ENCODE measurements around the gene CYP4F12. TPM values are rescaled to one million over a fixed set of nuclear protein-coding genes. Genes with fewer than 3 reads are reported as not detected.
A peak's percentile ranks its signal among the peaks of the same experiment; 100 is the strongest.
"Not testable (repeated sequence)": the region's sequence is repeated elsewhere in the genome, so short reads cannot be mapped to it uniquely, and the experiment has no call there.

Gene CYP4F12
- total RNA-seq, 1 donor from 2014 or later = 98.6 TPM

DNA sequence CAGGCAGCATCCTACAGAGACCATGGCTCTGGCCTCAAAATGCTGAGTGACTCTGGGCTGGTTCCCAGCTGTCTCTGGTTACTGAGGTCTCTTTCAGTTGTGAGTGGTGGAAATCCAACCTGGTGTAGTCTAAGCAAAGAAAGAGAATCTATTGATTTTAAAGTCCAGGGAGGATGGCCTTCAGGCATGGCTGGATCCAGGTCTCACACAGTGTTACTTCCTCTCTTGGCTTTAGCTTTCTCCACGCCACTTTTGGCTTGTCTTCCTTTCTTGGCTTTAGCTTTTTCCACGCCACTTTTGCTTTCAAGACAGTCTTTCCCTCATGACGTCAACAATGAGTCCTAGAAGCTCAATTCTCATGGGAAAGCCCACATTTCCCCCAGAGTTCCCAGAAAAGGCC is 28.1 kb upstream of the CYP4F12 start:
- DNase-seq (ENCODE audit: low spot score) = no peak
- no peak for ATAC-seq

DNA sequence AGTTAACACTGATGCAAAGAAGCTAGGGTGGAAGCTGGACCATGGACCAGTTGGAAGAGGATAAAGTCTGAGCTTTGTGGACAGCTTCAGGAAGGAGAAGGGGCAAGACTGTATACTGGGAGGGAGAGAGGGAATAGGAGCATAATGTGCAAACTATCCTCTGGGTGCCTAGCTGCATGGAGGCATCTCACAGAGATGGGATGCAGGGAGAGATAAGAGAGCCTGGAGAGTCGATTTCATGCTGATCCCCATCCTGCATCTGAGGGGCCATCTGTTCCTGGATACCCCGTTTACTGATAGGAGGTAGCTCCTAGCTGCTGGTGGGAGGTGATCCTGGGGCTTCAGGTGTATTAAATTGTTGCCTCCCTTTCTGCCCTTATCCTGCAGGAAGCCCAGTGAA is 23.4 kb upstream of the CYP4F12 start:
- no peak for DNase-seq (ENCODE audit: low spot score)
- no peak for ATAC-seq

DNA sequence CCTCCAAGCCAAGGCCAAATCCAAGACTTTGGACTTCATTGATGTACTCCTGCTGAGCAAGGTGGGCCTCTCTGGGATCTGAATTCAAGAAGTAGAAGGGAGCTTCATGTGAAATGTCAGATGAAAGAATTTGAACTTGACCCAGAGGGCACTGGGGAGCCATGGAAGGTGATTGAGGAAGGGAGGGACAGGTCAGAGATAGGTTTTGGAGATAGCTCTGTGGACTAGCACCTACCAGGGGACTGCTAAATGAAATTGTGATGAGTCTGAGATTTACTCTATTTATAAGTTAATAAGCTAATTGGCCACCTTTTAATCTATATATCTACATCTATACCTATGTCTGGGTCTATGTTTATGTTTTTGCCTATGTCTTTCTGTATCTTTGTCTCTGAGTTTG is 22.8 kb upstream of the CYP4F12 start:
- not testable (repeated sequence) for ATAC-seq; DNase-seq (ENCODE audit: low spot score)

DNA sequence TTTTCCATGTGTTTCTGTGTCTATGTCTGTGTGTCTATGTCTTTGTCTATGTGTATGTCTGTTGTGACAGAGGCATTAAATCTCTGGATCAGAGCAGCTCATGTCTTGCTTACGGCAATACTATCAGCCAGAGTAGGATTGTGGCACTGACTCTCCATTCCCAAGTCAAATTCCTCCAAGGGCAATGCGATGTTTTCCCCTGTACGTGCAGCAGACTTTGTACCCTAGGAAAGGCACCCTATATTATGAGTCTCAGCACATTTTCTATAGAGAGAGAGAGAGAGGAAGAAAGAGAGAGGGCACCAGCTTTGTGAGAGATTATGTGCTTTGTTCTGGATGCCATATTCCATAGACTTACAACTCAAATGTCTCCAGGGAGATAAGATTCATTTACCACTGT is 21.1 kb upstream of the CYP4F12 start:
- DNase-seq (ENCODE audit: low spot score) = no peak

DNA sequence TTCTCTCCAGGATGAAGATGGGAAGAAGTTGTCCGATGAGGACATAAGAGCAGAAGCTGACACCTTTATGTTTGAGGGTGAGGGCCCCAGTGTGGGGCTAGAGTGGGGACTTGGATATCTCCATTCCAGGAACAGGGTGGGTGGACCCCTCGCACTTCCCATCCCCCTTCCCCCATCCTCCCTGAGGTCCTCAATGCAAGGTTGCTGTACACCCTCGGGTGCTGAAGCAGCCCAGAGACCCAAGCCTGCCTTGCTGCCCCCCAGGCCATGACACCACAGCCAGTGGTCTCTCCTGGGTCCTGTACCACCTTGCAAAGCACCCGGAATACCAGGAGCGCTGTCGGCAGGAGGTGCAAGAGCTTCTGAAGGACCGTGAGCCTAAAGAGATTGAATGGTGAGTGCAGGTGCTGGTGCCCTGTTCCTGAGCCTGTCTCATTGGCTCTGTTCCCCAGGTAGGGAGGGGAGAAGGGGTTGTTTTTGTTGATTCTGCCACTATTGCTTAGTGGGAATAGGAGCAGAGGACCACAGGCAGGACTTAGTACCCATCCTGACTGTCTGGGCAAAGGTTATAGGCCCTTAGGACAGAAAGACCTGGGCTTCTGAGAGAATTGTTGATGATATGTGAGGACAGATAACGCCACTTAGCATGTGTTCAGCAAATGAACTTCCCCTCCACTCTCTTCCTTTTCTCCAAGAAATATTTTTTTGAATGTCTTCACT is 20.2 kb upstream of the CYP4F12 start:
- peak; percentile 72 for ATAC-seq
- no peak for DNase-seq (ENCODE audit: low spot score)

More for the DNA sequence above, 21.1 kb upstream of the CYP4F12 start:
- ATAC-seq = no peak

DNA sequence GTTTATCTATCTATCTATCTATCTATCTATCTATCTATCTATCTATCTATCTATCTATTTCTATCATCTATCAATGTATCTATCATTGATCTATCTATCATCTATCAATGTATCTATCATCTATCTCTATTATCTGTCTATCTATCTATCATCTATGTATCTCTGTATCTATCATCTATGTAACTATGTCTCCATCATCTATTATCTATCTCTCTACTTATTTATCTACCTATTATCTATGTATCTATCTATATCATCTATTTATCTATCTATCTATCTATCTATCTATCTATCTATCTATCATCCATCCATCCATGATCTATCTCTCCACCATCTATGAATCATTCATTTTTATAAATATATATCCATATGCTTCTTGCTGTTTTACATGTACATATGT is 16.4 kb upstream of the CYP4F12 start:
- ATAC-seq = no peak
- DNase-seq (ENCODE audit: low spot score) = no peak

DNA sequence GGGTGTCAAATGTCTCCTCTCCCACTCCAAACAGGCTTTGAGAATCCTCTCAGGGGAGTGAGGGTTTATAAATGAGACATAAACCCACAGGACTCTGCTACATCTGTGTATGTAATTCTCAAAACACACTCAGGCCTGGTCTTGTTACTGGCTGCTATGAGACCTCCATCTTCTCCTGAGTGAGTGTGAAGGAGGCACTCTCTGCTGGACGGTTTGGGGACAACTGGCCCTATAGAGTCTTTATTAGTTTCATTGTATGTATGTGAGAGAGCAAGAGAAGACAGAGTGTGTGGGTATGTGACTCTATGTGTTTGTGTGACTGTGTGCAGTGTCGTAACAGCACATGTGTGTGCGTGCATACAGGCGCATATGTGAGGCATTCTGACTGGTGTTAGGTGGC is 9.6 kb upstream of the CYP4F12 start:
- no peak for DNase-seq (ENCODE audit: low spot score)
- no peak for ATAC-seq

DNA sequence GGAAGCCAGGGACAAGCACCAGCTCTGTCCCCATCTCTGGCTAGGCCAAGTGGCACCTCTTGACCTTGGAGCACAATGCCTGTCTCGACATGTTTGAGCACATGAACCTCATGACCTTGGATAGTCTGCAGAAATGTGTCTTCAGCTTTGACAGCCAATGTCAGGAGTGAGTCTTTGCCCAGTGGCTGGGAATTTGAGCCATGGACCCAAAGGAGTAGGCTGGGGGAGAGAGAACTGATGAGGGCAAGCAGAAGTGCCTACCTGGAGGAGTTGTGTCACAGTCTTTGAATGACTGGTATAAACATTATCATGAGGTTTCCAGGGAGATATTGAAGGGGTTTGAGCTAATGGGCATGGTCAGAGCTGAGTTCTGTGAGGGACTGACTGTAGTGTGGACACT is 6.7 kb upstream of the CYP4F12 start:
- ATAC-seq (peak; percentile 10), DNase-seq (ENCODE audit: low spot score) (no peak)

DNA sequence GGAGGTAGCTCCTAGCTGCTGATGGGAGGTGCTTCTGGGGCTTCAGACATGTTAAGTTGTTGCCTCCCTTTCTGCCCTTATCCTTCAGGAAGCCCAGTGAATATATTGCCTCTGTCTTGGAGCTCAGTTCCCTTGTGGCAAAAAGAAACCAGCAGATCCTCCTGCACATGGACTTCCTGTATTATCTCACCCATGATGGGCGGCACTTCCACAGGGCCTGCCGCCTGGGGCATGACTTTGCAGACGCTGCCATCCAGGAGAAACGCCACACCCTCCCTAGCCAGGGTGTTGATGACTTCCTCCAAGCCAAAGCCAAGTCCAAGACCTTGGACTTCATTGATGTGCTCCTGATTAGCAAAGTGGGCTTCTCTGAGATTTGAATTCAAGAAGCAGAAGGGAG is 6.0 kb upstream of the CYP4F12 start:
- DNase-seq (ENCODE audit: low spot score) (no peak), ATAC-seq (no peak)

DNA sequence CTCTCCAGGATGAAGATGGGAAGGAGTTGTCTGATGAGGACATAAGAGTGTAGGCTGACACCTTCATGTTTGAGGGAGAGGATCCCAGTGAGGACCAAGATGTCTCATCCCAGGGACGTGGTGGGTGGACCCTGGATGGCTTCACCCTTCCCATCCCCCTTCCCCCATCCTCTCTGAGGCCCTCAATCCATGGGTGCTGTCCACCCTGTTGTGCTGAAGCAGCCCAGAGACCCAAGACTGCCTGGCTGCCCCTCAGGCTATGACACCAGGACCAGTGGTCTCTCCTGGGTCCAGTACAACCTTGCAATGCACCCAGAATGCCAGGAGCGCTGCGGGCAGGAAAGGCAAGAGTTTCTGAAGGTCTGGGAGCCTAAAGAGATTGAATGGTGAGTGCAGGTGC is 3.4 kb upstream of the CYP4F12 start:
- no peak for ATAC-seq
- no peak for DNase-seq (ENCODE audit: low spot score)

DNA sequence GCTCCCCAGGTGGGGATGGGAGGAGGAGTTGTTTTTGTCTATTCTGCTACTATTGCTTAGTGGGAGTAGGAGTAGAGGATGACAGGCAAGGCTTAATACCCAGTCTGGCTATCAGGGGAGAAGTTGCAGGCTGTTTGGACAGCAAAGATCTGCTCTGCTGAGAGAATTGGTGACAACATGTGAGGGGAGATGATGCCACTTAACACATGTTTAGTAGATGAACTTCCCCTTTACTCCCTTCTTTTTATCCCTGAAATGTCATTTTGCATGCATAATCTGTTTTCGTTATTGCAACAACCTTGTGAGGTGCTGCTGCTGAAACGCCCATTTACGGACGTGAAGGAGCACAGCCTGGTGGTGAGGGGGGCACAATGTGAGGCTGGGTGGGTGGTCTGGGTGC is 3.0 kb upstream of the CYP4F12 start:
- ATAC-seq = no peak
- DNase-seq (ENCODE audit: low spot score) = no peak

DNA sequence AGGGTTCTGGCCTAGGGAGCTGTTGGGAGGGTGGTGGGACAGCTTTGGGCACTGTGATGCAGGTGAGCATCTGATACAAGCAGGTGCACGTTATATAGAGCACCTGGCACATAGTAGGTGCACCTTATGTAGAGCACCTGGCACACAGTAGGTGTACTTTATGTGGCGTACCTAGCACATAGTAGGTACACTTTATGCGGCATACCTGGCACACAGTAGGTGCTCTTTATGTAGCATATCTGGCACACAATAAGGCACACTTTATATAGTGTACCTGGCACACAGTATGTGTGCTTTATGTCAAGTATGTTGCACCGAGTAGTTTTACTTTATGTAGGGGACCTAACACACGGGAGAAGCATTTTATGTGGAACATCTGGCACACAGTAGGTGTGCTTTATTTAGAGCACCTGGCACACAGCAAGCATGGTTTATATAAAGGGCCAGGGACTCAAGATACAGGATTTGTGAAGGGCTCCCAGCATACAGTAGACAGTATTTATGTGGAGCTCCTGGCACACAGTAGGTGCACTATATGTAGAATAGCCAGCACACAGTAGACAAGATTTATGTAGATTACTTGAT is 1.6 kb upstream of the CYP4F12 start:
- DNase-seq (ENCODE audit: low spot score) (no peak), ATAC-seq (no peak)

DNA sequence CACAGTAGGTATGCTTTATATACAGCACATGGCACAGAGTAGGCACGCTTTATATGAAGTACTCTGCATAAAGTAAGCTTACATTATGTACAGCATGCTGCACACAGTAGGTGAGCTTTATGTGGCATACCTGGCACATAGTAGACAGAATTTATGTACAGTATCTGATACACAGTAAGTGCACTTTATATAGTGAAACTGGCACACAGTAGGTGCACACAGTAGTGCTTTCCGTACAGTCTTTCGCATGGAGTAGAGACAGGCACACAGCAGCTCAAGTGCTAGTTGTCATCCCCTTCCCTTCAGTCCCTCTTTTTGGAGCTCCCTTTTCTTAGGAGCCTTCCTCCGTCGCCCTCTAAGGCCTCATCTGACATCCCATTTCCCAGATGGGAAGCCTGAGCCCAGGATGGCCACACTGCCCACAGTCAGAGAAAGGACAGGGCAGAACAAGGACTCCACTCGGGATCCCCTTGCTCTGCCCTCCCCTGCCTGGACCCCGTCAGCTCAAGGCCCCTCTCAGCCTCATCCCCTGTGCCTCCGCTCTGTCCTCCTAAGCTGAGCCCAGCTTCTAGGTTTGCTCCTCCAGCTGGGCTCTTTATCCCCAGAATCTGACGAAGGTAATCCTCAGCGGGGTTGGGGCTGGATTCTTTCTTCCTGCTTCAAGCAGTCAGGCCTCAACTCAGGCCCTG is 852 bp upstream of the CYP4F12 start:
- DNase-seq (ENCODE audit: low spot score) (no peak), ATAC-seq (no peak)

DNA sequence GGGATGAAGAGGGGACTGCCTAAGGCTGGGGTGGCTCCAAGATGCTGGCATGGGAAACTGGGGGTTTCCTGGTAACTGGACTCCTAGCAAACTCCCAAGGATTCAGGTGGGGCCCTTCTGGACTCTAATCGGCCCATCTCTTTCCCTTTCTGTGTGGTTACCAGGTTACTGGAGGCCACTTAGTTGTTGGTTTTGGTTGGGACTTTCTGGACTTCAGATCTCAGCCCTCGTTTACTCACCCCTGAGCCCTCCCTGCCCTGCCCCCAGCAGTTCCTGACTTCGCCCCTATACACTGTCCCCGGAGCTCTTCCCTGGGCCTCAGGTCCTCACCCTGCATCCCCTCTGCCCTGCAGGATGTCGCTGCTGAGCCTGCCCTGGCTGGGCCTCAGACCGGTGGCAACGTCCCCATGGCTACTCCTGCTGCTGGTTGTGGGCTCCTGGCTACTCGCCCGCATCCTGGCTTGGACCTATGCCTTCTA is 328 bp downstream of the CYP4F12 start:
- DNase-seq (ENCODE audit: low spot score) = peak; percentile 79
- peak; percentile 67 for ATAC-seq

DNA sequence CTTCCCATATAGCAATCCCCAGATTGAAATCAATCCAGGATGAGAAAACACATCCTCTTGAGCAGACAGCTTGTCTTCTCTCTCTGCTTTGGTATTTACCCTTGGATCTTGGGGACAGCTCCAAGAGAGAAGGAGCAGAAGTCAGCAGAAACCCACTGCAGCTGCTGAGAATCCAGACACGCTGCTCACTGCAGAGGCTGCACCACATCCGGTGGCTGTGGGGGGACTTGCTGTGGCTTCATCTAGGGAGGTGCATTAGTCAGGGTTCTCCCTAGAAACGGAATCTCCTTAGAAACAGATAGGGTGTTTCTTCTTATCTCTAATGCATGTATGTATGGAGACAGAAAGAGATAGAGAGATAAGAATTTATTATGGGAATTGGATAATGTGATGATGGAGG is 2.7 kb downstream of the CYP4F12 start:
- DNase-seq (ENCODE audit: low spot score) = no peak
- ATAC-seq = no peak

DNA sequence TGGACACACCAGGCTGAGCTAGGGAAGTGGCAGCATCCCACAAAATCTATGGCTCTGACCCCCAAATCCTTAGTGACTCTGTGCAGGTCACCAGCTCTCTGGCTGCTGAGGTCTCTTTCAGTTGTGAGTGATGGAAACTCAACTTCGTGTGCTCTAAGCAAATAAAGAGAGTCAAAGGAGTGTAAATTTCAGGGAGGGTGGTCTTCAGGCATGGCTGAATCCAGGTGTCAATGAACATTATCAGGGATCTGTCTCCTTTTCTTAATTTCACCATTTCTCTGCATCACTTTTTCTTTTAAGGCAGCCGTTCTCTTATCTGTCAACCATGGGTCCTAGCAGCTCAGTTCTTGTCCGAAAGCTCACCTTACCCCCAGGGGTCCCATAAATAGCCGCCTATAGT is 6.2 kb downstream of the CYP4F12 start:
- DNase-seq (ENCODE audit: low spot score) = no peak
- ATAC-seq = no peak

DNA sequence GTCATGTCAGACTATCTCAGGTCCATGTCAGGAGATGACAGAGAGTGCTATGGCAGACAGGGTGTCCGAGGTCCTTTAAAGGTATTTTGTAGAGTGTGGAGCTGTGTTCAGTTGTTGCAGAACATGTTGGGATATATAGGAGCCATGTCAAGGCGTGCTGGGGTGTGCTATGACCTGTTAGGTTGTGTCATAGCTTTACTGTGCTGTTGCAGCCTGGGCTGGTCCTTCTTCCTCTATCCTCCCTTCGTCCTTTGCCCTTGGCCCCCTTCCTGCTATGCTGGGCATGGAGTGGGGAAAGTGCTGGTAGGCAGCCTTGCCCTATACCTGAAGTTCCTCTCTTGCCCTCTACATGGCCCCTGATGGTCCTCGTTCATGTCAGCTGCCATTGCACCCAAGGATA is 7.0 kb downstream of the CYP4F12 start:
- DNase-seq (ENCODE audit: low spot score) = not testable (repeated sequence)
- ATAC-seq = peak; percentile 46

DNA sequence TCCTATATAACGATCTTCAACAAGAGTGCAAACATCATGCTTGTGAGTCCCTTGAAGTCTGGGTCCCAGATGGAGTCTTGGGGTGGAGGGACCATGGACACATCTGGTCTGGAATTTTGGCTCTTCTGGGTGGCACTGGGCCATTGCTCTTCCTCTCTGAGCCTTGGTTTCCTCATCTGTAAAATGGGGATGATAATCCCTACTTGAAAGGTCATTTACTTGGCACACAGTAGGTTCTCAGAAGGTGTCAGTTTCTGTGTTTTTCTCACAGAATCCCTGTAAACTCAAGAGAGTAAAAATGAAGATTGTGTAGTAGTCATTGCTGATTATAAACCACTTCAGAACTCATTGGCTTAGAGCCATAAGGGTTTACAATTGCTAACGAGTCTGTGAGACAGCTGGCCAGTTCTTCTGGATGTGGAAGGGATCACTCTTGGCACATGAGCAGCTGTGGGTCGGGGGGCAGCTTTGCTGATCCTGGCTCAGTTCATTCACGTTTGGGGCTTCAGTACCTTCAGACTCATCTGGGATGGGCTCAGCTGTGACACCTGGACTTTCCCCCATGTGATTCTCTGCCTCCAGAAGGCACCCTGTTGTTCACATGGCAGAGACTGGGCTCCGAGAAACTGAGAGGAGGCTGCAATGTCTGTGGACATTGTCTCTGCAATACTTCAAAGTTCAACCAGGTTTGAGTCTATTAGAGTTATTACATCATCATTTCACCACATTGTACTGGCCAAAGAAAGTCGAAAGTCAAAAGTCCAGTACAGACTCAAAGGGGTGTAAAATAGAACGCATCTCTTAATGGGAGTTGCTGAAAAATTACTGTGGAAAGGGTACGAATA is 7.8 kb downstream of the CYP4F12 start:
- DNase-seq (ENCODE audit: low spot score) (peak; percentile 83), ATAC-seq (peak; percentile 87)

DNA sequence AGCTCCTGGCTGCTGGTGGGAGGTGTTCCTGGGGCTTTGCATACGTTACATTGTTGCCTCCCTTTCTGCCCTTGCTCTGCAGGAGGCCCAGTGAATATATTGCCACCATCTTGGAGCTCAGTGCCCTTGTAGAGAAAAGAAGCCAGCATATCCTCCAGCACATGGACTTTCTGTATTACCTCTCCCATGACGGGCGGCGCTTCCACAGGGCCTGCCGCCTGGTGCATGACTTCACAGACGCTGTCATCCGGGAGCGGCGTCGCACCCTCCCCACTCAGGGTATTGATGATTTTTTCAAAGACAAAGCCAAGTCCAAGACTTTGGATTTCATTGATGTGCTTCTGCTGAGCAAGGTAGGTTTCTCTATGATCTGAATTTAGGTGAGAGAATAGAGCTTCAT is 10.5 kb downstream of the CYP4F12 start:
- DNase-seq (ENCODE audit: low spot score) (no peak), ATAC-seq (no peak)

DNA sequence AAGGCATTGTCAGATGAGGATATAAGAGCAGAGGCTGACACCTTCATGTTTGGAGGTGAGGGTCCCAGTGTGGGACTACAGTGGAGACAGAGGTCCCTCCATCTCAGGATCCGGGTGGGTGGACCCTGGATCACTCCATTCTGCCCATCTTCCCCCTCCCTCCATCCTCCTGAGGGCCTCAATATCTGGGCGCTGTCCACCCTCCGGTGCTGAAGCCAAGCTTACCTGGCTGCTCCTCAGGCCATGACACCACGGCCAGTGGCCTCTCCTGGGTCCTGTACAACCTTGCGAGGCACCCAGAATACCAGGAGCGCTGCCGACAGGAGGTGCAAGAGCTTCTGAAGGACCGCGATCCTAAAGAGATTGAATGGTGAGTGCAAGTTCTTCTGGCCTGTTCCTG is 11.9 kb downstream of the CYP4F12 start:
- ATAC-seq = peak; percentile 8
- DNase-seq (ENCODE audit: low spot score) = no peak

DNA sequence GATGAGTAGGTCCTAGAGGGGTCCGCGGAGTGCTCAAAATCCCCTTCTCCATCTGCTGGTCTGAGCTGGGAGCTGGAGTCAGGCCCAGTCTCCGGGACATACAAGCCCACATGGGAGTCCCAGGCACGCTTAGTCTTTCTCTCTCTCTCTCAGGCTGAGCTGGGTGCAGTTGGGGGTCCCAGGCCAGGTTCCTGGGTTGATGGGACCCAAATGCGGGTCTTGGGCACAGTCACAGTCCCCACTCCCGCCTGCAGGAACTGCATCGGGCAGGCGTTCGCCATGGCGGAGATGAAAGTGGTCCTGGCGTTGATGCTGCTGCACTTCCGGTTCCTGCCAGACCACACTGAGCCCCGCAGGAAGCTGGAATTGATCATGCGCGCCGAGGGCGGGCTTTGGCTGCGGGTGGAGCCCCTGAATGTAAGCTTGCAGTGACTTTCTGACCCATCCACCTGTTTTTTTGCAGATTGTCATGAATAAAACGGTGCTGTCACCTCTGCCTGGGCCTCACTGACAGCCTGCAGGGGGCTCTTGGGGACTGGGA is 23.8 kb downstream of the CYP4F12 start:
- DNase-seq (ENCODE audit: low spot score) (no peak), ATAC-seq (no peak)
